ENCODE measurements around the gene CEP19.
"Not testable (repeated sequence)": the region's sequence is repeated elsewhere in the genome, so short reads cannot be mapped to it uniquely, and the experiment has no call there.

CEP19 gene

DNA sequence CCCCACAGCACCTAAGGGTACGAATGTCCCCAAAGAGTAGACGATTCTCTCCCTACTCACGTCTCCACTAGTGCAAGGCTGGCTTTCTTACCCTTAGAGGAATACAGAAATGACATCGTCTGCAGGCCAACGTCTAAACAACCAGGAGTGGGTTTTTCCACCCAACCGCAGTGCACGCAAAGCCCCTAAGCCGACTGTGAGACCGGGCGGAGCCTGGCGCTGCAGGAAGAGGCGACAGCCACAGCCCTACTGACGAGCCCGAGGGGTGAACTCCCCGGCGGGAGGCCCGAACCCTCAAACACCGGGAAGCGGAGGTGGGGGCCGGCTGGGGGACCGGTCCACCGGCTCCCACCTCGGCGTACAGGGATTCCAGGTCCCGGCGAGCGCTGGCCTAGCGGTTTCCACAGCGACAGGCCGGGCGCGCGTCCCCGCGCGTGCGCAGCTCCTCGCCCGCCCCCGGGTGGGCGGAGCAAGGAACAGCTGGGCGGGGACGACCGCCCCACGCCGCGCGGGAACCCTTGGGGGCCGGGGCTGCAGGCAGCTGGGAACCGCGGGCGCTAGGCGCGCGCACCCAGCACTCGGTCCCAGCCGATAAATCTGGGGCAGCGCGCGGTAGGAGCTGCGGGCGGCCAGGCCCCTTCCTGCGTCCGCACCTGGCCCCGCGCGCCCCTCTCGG lies at the start of gene CEP19, which contains the start of gene PIGX:
CEP19 (minus strand) TSS at position 413 of the 676 bp plus-strand sequence. CDS start 3,593 bp downstream, outside the sequence.
PIGX (plus strand) TSS at position 540 of the 676 bp plus-strand sequence.
- peak in 1 of 2 experiments; percentile 44 for DNase-seq

DNA sequence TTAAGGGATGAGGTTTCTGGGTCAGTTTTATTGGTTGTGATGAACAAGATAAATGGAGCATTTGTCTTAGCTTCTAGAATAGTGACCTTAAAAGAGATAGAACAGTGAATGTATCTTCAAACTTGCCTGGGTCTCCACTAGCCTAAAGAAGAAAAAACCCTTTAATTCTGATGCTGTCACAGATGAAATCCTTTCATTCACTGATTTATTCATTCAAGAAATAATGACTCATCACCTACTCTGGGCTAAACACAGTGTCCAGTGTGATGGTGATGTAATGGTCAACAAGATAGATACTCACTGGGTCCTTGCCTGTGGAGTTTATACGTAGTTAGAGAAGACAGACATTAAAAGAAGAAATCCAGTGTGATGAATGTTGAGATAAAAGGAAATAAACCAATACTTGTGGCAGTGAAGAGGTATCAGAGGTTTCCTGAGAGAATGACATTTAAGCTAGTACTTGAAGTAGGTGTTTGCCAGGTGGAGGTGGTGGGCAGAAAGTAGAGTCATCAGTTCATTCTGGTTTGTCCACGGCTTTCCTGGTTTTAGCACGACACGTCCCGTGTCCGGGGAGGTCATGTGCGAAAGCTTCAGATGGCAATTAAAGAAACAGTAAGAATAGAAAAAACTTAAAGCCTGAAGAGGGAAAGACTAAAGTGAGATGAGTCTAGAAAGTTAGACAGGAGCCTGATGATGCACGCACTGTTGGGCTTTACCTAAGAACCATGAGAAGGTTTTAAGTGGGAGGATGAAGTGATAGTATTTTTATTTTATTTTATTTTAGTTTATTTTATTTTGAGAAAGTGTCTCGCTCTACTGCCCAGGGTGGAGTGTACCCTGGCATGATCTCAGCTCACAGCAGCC lies 46.1 kb upstream of the CEP19 start:
- DNase-seq = no peak

- no peak for DNase-seq
Observed at GRCh38 chr3:196756732-196757131, 44.7 kb upstream of the CEP19 start.

GRCh38 chr3:196754091-196754981 lies 42.3 kb upstream of the CEP19 start:
- no peak for DNase-seq

- DNase-seq = no peak
Observed at GRCh38 chr3:196753201-196753600, 41.2 kb upstream of the CEP19 start.

DNA sequence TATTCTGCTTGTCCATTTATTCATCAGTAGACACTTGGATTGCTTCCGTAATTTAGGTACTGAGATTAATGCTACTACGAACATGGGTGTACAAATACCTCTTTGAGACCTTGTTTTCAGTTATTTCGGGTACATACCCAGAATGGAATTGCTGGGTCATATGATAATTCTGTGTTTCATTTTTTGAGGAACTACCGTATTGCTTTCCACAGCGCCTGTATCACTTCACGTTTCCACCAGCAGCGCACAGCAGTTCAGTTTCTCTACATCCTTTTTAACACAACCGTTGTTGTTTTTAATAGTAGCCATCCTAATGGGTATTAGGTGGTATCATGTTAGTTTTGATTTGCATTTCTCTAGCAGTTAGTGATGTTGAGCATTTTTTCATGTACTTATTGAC lies 37.1 kb upstream of the CEP19 start:
- no peak for DNase-seq

DNA sequence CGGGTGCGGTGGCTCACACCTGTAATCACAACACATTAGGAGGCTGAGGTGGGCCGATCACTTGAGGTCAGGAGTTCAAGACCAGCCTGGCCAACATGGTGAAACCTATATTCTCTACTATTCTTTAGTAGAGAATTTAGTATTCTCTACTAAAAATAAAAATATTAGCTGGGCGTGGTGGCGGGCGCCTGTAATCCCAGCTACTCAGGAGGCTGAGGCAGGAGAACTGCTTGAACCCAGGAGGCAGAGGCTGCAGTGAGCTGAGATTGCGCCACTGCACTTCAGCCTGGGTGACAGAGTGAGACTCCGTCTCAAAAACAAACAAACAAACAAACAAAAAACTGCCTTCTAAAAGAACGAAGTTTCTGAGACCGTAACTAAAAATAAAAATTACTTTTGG lies 31.5 kb upstream of the CEP19 start:
- not testable (repeated sequence) for DNase-seq

GRCh38 chr3:196741249-196741889 lies 29.3 kb upstream of the CEP19 start:
- no peak for DNase-seq

DNA sequence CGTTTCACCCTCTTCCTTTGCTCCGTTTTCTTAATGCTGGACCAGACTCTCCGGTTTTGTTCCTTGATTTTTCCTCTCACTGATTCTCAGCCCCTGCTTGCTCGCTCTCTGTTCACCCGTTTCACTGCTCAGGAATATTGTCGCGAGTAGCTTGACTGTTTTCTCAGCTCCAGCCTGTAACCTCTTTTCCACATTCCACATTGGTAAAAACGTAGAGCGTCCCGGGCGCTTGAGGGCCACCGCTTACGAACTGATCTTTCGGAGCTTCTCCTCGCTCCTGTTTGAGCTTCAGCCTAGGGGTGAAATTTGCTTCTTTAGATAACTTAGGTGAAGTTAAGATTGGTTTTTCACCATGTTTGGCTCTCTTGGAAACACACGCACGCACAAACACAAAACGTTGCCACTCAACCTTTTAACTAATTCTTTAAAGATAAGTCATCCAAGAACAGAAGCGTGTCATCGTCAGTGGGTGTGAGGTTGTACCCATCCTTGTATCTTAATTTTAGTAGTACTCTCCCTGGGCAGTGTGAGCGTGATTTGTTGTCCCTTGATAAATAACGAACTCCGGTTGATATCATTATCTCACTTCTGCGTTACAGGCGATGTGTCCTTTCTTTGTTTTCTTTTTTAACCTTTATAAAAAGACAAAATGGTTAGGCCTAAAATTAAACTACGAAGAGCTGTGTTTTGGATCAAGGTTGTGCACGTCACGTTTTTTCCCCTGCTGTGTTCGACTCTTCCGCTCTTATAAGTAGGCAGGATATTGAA lies 28.6 kb upstream of the CEP19 start:
- no peak for DNase-seq

- DNase-seq = peak; percentile 18 to 68
Observed at GRCh38 chr3:196739671-196740480, 27.8 kb upstream of the CEP19 start, which contains the start of gene PAK2. Gene PAK2 (plus strand): TSS chr3:196739857. CDS start chr3:196782647, 42,790 bp downstream.

- no peak for DNase-seq
Observed at GRCh38 chr3:196737655-196738054, 25.6 kb upstream of the CEP19 start.

DNA sequence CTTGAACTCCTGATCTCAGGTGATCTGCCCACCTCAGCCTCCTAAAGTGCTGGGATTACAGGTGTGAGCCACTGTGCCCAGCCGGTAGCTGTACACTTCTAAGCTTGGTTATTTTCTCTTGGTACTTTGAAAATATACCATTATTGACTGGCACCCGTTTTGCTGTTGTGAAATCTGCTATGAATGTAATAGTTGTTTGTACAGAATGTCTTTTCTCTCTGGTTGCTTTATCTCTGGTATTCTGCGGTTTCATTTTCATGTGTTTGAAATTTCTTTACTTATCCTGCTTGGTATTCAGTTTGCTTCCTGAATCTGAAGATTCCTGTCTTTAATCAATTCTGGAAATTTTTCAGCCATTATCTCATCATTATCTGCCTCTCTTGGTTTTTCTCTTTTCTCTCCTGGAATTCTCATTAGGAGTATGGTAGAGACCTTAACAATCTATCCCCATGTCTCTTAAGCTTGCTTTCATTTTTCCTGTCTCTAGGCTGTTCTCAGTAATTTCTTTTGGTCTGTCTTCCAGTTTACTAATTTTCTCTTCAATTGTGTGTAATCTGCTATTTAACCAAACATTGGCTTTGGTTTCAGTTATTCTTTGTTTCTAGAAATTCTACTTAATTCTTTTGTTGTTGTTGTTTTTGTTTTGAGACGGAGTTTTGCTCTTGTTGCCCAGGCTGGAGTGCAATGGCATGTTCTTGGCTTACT lies 24.8 kb upstream of the CEP19 start:
- DNase-seq = no peak

GRCh38 chr3:196735751-196736150 lies 23.7 kb upstream of the CEP19 start:
- no peak for DNase-seq

DNA sequence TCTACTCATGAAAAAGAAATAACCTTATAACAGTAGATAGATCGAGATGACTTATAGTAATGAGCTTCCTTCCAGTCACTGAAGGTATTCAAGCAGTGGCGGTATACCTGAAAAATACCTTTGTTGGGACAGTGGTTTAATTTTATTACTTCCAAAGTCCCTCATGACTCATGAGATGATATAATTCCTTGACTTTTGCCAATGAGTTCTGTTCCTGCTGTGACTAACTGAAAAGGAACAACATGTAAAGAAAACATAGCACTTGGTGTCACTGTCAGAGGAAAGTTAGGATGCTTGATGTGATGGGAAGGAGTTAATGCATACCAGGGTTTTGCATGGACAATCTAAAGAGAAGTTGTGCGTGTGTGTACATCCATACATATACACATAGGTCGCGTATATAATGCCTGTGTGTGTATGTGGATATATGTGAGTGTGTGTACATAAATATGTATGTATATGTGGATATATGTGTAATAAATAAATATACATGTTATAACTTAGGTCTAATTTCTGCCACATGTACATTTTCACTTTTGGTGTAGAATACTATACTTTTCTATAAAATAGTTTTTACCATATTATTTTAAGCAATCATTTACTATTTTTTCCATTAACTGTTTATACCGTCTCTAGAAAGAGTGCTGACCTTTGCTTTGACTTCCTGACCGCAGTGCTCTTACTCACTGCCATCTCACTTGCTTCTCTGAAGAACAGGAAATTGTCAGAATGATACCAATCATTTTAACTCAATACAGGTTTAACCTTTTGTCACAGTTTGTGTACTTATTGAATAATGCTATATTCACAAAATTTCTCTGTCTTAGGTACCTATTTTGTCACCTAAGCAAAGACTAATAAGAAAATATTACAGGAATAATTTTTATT lies 15.0 kb upstream of the CEP19 start:
- no peak for DNase-seq

DNA sequence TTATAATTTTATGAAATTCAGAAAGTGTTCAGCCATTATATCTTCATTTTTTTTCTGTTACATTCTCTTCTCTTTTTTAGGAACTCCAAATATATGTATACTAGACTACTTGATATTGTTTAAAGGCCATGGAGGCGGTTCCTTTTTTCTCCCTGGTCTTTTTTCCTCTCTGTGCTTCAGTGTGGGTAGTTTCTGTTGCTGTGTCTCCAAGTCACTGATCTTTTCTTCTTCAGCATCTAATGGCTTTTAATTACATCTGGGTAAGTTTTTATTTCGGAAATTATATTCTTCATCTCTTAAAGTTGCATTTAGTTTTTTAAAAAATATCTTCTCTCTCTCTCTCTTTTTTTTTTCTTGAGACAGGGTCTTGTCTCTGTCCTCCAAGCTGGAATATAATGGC lies 9.0 kb upstream of the CEP19 start:
- no peak for DNase-seq

- not testable (repeated sequence) for DNase-seq
Observed at GRCh38 chr3:196717162-196717561, 5.1 kb upstream of the CEP19 start.

GRCh38 chr3:196712514-196713413 lies 714 bp upstream of the CEP19 start:
- peak in 1 of 2 experiments; percentile 10 for DNase-seq

- DNase-seq = no peak
Observed at GRCh38 chr3:196708467-196708866, 3.6 kb downstream of the CEP19 start.
